Omental fat pad (tissue), 4 donors: ENCODE data around the gene PKMYT1. TPM values are rescaled to one million over a fixed set of nuclear protein-coding genes. Genes with fewer than 3 reads are reported as not detected.

Source experiments
- ATAC-seq: fragments of 150-250 bp; one replicate; pipeline ENCODE4 v1.9.1; 2016; ENCODE audit warnings: mild to moderate bottlenecking, moderate library complexity; ENCODE audit not compliant: low FRiP score
- DNase-seq: peaks from one replicate; pipeline ENCODE4 v3.0.0-alpha.2; 2019; ENCODE audit warnings: low spot score
- total RNA-seq, 4 donors: library from RNA; depleted of rRNA; stranded (reverse); fragments of >200 nt; gene quantifications; one replicate each; pipeline ENCODE4 v1.1.0, GENCODE V29; 2016
- TF ChIP-seq, protein P1 (sequence below), 3 donors: fragments of 450-650 bp; IDR thresholded peaks; one replicate each; pipeline ENCODE4 v1.5.1; 2016 to 2017; ENCODE audit warnings: antibody characterized with exemption in 3 of 3, mild to moderate bottlenecking in 3 of 3, moderate library complexity in 2 of 3

PKMYT1 gene
- total RNA-seq, 4 donors from 2014 or later, result 0.25 to 1.7 (median 0.79) TPM; not detected in 1

DNA sequence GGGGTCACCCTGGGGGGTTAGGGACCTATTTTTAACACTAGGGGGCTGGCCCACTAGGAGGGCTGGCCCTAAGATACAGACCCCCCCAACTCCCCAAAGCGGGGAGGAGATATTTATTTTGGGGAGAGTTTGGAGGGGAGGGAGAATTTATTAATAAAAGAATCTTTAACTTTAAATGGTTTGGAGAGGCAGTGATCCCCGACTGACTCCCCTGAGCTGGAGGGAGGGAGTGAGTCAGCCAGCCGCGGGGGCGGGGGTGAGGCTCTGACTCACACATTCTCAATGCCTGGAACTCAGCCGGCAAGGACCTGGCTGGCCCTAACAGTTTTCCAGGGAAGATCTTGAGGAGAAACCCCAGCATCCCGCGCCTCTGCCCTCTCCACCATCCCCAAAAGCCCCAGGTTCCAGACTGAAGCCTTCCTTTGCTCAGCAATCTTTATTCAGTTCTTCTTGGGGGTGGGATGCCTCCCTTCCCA, 42.0 kb upstream of the PKMYT1 start:
- ATAC-seq, result peak; percentile 33
- peak; percentile 82 for DNase-seq
- TF ChIP-seq, protein P1, sequence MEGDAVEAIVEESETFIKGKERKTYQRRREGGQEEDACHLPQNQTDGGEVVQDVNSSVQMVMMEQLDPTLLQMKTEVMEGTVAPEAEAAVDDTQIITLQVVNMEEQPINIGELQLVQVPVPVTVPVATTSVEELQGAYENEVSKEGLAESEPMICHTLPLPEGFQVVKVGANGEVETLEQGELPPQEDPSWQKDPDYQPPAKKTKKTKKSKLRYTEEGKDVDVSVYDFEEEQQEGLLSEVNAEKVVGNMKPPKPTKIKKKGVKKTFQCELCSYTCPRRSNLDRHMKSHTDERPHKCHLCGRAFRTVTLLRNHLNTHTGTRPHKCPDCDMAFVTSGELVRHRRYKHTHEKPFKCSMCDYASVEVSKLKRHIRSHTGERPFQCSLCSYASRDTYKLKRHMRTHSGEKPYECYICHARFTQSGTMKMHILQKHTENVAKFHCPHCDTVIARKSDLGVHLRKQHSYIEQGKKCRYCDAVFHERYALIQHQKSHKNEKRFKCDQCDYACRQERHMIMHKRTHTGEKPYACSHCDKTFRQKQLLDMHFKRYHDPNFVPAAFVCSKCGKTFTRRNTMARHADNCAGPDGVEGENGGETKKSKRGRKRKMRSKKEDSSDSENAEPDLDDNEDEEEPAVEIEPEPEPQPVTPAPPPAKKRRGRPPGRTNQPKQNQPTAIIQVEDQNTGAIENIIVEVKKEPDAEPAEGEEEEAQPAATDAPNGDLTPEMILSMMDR (IDR thresholded peaks at IDR 0.05), result no peak

- DNase-seq (peak; percentile 54), ATAC-seq (peak; percentile 41)
- TF ChIP-seq, protein P1 (IDR thresholded peaks at IDR 0.05), result no peak
Measured at GRCh38 chr16:3021449-3022207, 41.4 kb upstream of the PKMYT1 start.

- peak; percentile 52 for ATAC-seq
- DNase-seq, result peak; percentile 68
- TF ChIP-seq, protein P1 (IDR thresholded peaks at IDR 0.05), result no peak
Measured at GRCh38 chr16:3020604-3021448, 40.6 kb upstream of the PKMYT1 start.

DNA sequence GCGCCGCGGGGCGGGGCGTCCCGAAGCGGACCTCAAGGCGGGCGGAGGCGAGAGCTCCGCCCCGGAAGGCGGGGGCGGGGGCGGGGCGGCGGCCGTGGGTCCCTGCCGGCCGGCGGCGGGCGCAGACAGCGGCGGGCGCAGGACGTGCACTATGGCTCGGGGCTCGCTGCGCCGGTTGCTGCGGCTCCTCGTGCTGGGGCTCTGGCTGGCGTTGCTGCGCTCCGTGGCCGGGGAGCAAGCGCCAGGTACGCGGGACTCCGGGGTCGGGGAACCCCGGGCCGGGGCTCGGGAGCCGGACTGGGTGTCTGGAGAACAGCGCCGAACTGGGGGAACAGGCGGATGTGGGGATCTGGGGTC, 40.0 kb upstream of the PKMYT1 start, which contains the start of gene TNFRSF12A:
TNFRSF12A (plus strand) TSS at position 122 of the 357 bp plus-strand sequence; CDS start at position 152, 30 bp downstream.
- ATAC-seq, result peak; percentile 15

DNA sequence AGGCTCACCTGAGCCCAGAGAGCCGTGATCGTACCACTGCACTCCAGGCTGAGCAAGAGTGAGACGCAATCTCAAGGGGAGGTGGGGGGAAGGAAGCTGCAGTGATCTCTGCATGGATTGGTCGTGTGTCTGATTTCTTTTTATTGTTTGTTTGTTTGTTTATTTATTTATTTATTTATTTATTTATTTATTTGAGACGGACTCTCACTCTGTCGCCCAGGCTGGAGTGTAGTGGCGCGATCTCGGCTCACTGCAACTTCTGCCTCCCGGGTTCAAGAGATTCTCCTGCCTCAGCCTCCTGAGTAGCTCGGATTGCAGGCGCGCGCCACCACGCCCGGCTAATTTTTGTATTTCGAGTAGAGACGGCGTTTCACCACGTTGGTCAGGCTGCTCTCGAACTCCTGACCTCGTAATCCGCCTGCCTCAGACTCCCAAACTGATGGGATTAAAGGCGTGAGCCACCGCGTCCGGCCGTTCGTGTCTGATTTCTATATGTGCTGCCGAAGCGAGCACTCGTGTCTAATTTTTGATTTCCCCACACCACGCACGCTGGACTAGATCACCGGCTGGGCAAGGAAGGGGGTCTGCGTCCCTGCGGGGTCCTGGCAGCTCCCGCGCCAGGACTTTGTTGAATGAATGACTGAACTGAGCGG, 39.5 kb upstream of the PKMYT1 start:
- DNase-seq, result no peak
- no peak for ATAC-seq
- TF ChIP-seq, protein P1 (IDR thresholded peaks at IDR 0.05), result no peak

More for the DNA sequence above, 40.0 kb upstream of the PKMYT1 start, which contains the start of gene TNFRSF12A:
- TF ChIP-seq, protein P1 (IDR thresholded peaks at IDR 0.05), result no peak
- peak; percentile 44 for DNase-seq

DNA sequence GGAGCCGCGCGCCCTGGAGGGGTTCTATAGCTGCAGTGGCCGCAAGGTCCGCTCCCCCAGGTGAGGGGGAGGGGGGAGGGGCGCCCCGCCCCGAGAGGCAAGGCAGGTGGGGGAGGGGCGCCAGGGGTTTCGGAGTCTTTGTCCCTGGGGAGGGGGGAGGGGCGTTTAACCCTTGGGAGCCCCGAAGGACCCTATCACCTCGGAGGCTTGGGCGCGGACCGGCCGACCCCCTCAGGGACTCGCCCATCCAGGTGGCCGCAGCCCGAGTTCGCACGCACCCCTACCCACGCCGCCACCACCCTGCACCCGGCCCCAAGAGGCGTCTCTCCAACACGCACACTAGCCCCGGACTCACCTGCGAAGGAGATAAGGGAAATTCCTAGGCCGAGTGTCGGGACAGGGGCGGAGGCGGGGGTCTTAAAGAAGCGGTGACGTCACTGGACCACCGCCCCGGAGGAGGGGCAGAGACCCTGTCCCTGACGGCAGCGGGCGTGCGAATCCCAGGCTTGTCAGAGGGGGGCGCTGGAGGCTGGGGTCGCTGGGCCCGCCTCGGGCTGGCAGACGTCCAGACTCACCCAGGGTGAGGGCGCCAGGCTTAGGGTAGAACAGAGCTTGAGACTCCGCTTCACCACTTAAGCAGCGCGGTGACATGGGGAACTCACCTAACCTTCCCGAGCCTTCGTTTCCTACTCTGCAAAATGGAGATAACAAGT, 37.7 kb upstream of the PKMYT1 start, which contains the start of gene CLDN6:
CLDN6 (minus strand) TSS at position 390 of the 713 bp plus-strand sequence. CDS start 2,162 bp downstream, outside the sequence.
- TF ChIP-seq, protein P1 (IDR thresholded peaks at IDR 0.05), result no peak
- ATAC-seq (no peak), DNase-seq (no peak)
